HG02870 (cell line): ENCODE results near the gene TLR4.
A peak's percentile ranks its signal among the peaks of the same experiment; 100 is the strongest.

Source experiments
- ATAC-seq: cut with Tn5 transposase; IDR thresholded peaks from one replicate; pipeline ENCODE4 v1.9.1; 2021; ENCODE audit warnings: mild to moderate bottlenecking, moderate library complexity; ENCODE audit not compliant: unreplicated experiment

TLR4 gene

GRCh38 chr9:117704024-117704575, at the start of gene TLR4:
Gene TLR4, plus strand, starts transcription at chr9:117704403. Its CDS starts 70 bp downstream, at chr9:117704473.
- peak; percentile 98 for ATAC-seq

GRCh38 chr9:117656002-117656401, 48.2 kb upstream of the TLR4 start:
- ATAC-seq = no peak

- no peak for ATAC-seq
Observed at GRCh38 chr9:117662651-117663050, 41.6 kb upstream of the TLR4 start.

- no peak for ATAC-seq
Observed at GRCh38 chr9:117664419-117664818, 39.8 kb upstream of the TLR4 start.

- ATAC-seq = no peak
Observed at GRCh38 chr9:117665601-117666385, 38.4 kb upstream of the TLR4 start.

- no peak for ATAC-seq
Observed at GRCh38 chr9:117671468-117671867, 32.7 kb upstream of the TLR4 start.

GRCh38 chr9:117672369-117672768, 31.8 kb upstream of the TLR4 start:
- ATAC-seq = no peak

- ATAC-seq = no peak
Observed at GRCh38 chr9:117677572-117677971, 26.6 kb upstream of the TLR4 start.

- ATAC-seq = no peak
Observed at GRCh38 chr9:117678871-117679270, 25.3 kb upstream of the TLR4 start.

- no peak for ATAC-seq
Observed at GRCh38 chr9:117679416-117679815, 24.8 kb upstream of the TLR4 start.

- ATAC-seq = no peak
Observed at GRCh38 chr9:117681888-117682287, 22.3 kb upstream of the TLR4 start.

- peak; percentile 81 for ATAC-seq
Observed at GRCh38 chr9:117682955-117683710, 21.1 kb upstream of the TLR4 start.

GRCh38 chr9:117687532-117687931, 16.7 kb upstream of the TLR4 start:
- no peak for ATAC-seq

- no peak for ATAC-seq
Observed at GRCh38 chr9:117691367-117691766, 12.8 kb upstream of the TLR4 start.

- no peak for ATAC-seq
Observed at GRCh38 chr9:117696154-117696553, 8.0 kb upstream of the TLR4 start.

- ATAC-seq = no peak
Observed at GRCh38 chr9:117697046-117697445, 7.2 kb upstream of the TLR4 start.

- ATAC-seq = no peak
Observed at GRCh38 chr9:117703537-117703936, 666 bp upstream of the TLR4 start.

- peak; percentile 1 for ATAC-seq
Observed at GRCh38 chr9:117704597-117704996, 394 bp downstream of the TLR4 start.

GRCh38 chr9:117705386-117705785, 1.2 kb downstream of the TLR4 start:
- no peak for ATAC-seq

- no peak for ATAC-seq
Observed at GRCh38 chr9:117706421-117707116, 2.4 kb downstream of the TLR4 start.

GRCh38 chr9:117707561-117707960, 3.4 kb downstream of the TLR4 start:
- ATAC-seq = no peak
